ENCODE data around the gene MYH7.
A peak's percentile ranks its signal among the peaks of the same experiment; 100 is the strongest.
"Not testable (repeated sequence)": the region's sequence is repeated elsewhere in the genome, so short reads cannot be mapped to it uniquely, and the experiment has no call there.

The MYH7 gene

DNA sequence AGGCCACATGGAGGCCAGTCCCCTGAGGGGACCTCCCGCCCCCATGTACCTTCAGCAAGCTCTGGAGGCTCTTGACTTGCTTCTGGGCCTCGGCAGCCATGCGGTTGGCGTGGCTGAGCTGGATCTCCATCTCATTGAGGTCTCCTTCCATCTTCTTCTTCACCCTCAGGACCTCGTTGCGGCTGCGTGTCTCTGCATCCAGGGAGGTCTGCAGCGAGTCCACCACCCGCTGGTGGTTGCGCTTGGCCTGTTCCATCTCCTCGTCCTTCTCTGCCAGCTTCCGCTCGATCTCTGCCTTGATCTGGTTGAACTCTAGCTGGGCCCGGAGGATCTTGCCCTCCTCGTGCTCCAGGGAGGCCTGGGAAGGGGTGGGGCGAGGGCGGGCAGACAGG is 49.2 kb downstream of the MYH7 start:
- DNase-seq (ENCODE audit: low spot score) = not testable (repeated sequence)

DNA sequence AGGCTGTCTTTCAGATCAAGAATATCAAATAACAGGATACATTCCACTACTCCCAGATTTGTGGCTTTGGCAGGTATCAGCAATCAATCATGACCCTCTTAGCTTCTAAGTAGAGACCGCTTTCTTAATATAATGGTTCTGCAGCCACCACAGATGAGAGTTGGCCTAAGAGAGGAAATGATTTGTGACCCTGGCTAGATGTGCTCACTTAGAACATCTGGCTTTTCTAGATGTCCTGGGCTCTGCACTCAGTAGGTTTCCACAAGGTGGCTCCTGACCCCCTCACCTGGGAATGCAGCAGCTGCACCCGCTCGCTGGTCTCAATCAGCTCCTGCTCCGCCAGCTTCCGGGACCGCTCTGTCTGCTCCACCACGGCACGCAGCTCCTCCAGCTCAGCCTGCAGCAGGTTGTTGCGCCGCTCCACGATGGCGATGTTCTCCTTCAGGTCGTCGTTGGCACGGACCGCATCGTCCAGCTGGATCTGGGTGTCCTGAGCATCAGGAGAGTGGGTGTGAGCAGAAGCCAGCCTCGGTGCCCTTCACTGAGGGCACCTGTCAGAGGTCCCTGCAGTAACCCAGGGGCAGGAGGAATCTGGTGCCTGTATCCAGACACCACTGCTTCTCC is 49.7 kb downstream of the MYH7 start:
- DNase-seq (ENCODE audit: low spot score) = no peak

GRCh38 chr14:23385244-23385641 is 50.2 kb downstream of the MYH7 start:
- no peak for DNase-seq (ENCODE audit: low spot score)

GRCh38 chr14:23384364-23385080 is 50.9 kb downstream of the MYH7 start:
- DNase-seq (ENCODE audit: low spot score) = no peak

DNA sequence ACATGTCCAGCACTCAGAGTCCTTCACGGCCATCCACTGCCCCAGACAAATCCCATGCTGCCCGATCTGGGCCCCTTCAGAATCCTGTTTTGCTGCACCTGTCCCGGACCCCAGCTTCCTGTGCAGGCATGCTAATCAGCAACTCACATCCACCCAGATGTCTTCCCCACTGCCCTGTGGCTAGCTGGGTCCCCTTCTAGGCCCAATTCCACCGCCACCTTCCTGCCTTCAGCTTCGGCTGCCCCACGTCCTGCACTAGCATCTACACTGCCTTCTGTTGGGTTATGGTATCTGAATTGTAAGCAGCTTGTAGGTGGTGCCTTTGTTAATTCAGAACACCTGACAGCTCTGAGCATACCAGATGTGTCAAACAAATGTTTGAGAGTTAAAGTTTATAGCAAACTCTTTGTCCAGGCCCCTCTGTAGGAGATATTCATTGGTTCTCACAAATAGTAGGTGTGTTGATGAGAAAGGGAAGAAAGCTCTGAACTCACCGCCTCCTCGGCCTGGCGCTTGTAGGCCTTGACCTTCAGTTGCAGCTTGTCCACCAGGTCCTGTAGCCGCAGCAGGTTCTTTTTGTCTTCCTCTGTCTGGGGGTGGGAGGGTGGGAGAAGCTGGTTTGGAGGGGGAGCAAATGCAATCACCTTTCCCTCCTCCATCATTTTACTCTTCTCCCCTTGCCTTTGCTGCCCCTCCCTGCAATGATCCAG is 52.6 kb downstream of the MYH7 start:
- DNase-seq (ENCODE audit: low spot score) = no peak

DNA sequence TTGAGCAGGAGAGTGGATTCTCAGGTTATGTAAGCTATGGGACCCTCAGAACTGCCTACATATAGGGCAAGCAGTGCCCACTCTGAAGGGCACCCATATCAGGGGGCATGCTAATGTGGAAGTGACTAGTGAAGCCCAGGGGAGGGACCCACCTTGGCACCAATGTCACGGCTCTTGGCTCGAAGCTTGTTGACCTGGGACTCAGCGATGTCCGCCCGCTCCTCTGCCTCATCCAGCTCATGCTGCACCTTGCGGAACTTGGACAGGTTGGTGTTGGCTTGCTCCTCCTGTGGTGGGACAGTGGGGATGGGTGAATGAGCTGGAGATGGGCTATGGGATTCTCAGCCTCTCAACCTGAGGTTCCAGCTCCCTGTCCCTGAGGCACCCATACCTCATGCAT is 53.2 kb downstream of the MYH7 start:
- no peak for DNase-seq (ENCODE audit: low spot score)

- DNase-seq (ENCODE audit: low spot score) = no peak
These were observed 53.6 kb downstream of the MYH7 start for GRCh38 chr14:23381871-23382270.

GRCh38 chr14:23380976-23381375 is 54.5 kb downstream of the MYH7 start:
- DNase-seq (ENCODE audit: low spot score) = no peak

DNA sequence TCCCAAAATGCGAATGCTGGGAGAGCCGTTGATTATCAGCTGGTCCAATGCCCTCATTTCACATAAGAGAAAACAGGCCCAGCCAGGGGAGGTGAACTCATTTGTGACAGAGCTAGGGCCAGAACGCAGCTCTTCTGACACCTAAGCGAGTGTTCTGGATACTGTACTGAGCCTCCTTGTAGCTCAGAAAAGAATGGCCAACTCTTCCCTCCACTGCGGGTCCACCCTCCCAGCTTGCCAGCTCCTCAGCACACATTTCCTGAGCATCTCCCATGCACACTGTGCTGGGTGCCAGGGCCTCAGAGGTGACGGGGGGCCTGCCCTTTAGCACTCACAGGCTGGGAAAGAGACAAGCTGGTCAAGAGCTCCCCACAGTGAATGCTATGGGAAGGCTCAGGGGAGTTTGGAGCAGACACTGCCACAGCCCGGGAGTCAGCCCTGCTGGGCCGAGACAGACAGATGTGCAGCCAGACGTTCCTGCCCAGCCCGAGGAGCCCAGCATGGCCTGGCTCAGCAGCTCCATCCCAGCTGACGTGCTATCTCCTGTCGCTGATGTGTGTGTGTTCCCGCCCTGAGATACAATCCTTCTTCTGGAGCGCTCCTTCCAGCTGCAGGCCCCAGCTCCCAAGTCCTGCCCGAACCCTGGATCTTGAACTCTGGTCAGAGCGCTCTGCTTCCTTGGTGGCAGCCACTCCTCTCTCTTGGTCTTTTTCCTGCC is 55.1 kb downstream of the MYH7 start:
- DNase-seq (ENCODE audit: low spot score) = no peak

DNA sequence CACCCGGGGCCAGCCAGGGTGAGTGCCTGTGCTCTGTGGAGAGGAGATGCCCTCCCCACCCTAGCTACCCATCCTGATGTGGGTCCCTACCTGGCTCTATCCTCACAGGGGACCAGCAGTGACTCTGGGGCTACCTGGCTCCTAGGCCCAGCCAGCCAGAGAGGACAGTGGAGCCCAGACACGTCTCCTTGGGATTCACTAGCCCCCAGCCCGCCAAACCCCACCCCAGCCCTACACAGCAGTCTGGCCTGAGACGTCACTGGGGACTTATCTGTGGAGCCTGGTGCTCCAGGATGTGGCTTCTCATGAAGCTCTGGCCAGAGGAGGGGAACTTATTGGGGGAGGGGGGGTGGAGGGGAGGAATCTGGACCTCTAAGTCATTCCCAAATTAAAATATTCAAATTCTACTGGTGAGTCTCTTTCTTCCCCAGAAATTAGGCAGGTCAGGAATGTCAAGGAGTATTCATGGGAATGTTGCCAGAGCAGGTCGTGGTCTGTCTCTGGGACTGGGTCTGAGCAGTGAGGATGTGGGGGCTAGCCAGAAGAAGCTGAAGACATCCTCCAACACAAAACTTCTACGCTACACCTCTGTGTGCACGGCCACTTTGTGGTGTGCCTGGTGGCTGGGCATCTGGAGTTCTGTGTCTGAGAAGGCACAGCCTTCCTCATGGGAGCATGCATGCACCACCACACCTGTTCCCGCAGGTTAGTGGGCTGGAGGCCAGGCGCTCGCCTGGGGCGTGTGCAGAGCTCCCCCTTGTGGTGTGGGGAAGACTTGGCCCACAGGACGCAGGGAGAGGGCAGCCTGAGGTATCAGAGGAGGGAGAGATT is 55.9 kb downstream of the MYH7 start:
- peak; percentile 45 for DNase-seq (ENCODE audit: low spot score)

DNA sequence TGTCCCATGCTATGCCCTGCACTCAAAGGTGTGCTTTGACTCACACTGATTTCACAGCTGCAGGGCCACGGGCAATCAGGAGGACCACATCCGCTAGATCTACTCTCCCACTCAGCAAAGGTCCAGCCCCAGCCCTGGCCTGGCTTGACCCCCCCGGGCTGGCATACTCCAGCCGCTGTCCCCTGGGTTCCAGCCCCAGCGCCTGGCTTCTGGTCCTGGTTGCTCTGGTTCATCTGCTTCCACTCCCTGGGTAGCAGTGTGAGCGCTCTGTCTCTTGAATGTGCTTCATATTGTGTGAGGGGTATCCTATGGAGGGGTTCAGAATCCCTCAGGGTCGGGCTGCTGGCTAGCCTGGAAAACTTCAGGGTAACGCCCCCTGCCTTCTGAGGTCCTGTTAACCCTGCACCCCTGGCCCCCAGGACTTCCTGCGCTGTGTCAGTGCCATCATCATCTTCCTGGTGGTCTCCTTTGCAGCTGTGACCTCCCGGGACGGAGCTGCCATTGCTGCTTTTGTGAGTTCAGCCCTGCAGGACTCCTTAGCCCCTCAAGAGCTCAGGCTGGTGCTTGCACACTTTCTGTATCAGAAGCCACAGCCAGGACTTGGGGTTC is 56.7 kb downstream of the MYH7 start:
- DNase-seq (ENCODE audit: low spot score) = no peak

GRCh38 chr14:23377573-23378563 is 57.6 kb downstream of the MYH7 start:
- no peak for DNase-seq (ENCODE audit: low spot score)

DNA sequence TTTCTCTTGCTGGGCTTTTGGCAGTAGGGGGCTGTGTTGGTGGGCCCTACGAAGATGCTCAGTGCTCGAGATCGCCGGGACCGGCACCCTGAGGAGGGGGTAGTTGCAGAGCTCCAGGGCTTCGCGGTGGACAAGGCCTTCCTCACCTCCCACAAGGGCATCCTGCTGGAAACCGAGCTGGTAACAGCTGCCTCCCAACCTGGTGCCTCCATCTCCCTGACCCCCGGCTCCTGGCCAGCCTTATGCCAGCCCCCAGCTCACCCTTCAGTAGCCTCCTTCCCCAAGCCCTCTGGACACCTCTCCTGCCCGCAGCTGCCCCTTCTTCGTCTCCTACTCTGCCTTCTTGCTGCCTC is 58.3 kb downstream of the MYH7 start:
- DNase-seq (ENCODE audit: low spot score) = no peak

GRCh38 chr14:23376482-23377197 is 58.8 kb downstream of the MYH7 start, which contains the start of gene CMTM5:
CMTM5 (plus strand) TSS chr14:23377046; CDS start chr14:23377252, 206 bp downstream.
- DNase-seq (ENCODE audit: low spot score) = peak; percentile 26

DNA sequence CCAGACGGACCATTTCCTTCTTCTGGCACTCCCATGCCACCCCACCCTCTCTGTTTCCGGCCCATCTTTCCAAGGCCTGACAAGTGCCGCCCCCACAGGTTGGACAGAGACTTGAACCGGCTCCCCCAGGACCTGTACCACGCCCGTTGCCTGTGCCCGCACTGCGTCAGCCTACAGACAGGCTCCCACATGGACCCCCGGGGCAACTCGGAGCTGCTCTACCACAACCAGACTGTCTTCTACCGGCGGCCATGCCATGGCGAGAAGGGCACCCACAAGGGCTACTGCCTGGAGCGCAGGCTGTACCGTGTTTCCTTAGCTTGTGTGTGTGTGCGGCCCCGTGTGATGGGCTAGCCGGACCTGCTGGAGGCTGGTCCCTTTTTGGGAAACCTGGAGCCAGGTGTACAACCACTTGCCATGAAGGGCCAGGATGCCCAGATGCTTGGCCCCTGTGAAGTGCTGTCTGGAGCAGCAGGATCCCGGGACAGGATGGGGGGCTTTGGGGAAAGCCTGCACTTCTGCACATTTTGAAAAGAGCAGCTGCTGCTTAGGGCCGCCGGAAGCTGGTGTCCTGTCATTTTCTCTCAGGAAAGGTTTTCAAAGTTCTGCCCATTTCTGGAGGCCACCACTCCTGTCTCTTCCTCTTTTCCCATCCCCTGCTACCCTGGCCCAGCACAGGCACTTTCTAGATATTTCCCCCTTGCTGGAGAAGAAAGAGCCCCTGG is 59.8 kb downstream of the MYH7 start:
- DNase-seq (ENCODE audit: low spot score) = no peak

GRCh38 chr14:23373041-23373440 is 62.4 kb downstream of the MYH7 start:
- no peak for DNase-seq (ENCODE audit: low spot score)

DNA sequence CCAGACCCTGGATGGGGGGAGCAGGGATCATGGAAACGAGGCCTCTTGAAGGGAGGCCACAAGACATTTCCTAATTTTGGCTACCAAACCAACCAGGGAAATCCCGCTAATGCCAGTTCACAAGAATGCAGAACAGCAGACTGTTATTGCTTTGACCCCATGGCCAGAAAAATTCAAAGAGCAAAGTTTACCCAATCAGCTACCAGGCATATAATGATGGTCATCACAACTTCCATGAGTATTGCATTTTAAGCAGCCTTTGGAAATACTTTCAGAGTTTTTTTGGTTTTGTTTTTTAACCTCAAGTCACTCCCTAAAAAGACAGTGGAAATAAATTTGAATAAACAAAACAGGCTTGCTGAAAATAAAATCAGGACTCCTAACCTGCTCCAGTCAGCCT is 63.0 kb downstream of the MYH7 start, which contains the start of gene IL25:
IL25 (plus strand) TSS at position 301 of the 400 bp plus-strand sequence.
- no peak for DNase-seq (ENCODE audit: low spot score)

DNA sequence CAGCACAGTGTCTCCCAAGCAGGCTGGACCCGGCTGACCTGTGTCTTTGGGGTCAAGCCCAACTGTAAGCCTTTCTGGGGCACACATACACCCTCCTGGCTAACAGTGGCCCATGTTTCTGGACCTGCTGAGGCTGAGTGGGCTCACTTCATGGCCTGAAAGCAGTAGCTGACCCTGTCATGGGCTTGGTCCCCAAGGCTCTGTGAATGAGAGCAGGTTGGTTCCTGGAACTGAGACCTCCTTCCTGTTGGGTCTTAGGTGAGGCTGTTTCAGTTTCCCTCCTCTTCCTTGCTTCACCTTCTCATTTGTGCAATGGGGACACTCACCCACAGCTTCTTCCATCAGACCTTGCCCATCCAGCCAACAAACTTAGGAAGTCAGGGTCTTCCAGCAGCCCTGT is 63.6 kb downstream of the MYH7 start:
- DNase-seq (ENCODE audit: low spot score) = no peak

- DNase-seq (ENCODE audit: low spot score) = no peak
These were observed 65.2 kb downstream of the MYH7 start for GRCh38 chr14:23370221-23370620.
